ENCODE data around the gene ANTXRL.
A peak's percentile ranks its signal among the peaks of the same experiment; 100 is the strongest.
"Not testable (repeated sequence)": the region's sequence is repeated elsewhere in the genome, so short reads cannot be mapped to it uniquely, and the experiment has no call there.

The ANTXRL gene

GRCh38 chr10:46296641-46297141 is 9.9 kb downstream of the ANTXRL start:
- DNase-seq = no peak

DNA sequence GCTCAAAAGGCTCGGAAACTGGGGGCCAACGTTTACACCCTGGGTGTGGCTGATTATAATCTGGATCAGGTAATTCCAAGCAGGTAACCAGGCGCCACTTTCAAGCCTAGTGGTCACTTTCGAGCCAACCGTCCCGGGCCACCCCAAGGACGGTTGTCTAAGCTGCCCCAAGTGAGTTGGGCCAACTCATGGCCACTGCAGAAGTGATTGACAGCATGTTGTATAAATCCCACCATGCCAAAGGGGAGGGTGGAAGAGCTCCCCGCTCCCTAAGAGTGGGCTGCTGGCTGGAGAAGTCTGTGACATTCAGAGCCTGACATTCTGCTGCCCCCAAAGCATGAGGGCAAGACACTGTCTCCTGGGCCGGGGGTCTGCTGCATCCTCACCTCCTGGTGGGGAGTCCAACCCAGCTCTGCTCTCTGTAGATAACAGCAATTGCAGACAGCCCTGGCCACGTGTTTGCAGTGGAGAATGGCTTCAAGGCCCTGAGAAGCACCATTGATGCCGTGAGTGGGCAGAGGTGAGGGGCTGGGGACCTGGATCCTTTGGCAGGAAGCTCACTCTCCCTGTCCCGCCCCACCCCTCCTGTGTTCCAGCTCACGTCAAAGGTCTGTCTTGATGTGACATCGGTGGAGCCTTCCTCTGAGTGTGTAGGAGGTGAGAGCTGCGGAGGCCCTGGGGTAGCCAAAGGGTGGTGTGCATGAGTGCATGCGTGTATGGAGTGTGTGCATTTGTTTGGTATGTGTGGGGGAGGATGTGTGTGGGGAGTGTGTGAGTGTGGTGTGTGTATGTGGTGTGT is 10.8 kb downstream of the ANTXRL start:
- DNase-seq = no peak

DNA sequence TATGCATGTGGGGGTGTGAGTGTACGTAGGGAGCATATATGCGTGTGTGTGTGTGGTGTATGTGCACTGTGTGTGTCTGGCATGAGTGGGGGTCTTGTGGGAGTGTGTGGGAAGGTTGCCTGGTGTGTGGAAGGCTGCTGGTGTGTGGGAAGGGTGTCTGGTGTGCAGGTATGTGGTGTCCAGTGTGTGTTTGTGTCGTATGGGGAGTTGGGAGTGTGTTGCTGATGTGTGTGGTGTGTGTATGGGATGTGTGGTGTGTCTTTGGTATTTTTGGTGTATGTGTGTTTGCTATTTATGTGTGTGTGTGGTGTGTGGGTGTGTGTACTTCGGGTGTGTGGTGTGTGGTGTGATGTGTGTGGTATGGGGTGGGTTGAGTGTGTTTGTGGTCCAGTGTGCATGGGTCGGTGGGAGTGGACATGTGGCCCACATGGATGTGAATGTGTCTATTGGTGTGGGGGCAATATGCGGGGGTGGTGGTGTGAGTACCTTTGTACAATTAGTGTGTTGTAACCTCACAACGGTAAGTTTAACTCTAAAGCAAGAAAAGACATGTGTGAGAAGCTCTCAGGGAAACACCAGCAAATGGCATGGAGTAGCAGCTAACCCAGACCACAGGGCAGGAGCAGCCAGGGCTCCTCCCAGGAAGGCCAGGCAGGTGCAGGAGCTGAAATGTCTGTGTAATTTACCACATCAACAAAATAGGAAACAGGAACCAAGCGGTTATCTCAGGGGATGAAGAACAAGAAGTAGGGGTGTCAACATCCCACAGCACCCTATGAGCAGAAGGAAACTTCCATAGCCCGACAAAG is 11.9 kb downstream of the ANTXRL start:
- no peak for DNase-seq

GRCh38 chr10:46299286-46299535 is 12.4 kb downstream of the ANTXRL start:
- DNase-seq = no peak

GRCh38 chr10:46299536-46300369 is 13.0 kb downstream of the ANTXRL start:
- no peak for DNase-seq

GRCh38 chr10:46300370-46300711 is 13.5 kb downstream of the ANTXRL start:
- DNase-seq = not testable (repeated sequence)

DNA sequence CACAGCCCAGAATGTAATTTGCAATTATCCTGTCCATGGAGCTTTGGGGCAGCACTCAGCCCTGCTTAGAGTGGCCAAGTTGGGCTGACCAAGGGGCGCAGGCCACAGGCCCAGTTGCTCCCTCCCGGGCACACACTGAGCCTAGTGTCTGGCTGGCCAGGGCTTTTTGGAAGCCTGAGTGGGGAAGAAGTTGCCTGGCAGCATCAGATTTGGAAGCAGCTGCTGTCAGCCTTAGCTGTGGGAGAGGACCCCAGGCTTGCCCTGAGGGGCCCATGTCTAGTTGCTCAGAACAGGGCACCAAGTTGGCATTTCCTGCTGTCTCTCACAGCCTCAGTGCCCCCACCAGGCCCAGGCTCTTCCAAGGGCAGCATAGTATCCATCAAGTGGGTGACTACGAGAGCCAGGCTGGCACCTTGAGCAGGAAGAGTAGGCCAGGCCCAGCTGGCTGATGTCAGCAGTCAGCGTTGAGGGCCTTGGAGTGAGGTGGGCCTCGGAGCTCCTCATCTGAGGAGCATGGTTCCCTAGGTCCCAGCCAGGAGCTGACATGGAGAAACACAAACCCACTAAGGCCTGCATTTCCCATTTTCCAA is 14.4 kb downstream of the ANTXRL start:
- DNase-seq = no peak

GRCh38 chr10:46301721-46302479 is 15.1 kb downstream of the ANTXRL start:
- no peak for DNase-seq

DNA sequence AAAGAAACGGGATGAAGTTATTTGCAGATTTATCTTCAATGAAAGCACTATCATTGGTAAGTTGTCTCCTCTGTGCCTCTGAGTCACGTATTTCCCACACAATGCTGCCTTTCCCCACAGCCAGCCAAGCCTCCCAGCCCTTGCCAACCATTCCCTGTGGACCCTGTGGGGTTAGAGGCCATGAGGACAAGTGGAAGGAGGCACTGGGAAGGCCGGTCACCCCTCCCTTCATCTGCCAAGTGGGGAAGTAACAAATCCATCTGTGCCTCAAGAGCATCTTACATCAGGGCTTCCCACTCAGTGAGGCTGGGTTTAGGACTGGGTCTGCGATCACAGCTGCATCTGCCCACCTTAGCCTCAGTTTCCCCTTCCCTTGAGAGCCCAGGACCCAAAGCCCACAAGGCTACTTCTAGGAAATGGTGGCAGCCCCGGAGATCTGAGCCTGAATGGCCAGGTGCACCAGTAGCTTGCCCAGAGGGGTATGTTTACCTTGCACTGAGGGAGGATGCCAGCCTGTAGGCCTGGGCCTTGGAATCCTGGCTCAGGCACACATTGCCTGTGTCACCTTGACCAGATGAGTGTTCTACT is 16.1 kb downstream of the ANTXRL start:
- not testable (repeated sequence) for DNase-seq

DNA sequence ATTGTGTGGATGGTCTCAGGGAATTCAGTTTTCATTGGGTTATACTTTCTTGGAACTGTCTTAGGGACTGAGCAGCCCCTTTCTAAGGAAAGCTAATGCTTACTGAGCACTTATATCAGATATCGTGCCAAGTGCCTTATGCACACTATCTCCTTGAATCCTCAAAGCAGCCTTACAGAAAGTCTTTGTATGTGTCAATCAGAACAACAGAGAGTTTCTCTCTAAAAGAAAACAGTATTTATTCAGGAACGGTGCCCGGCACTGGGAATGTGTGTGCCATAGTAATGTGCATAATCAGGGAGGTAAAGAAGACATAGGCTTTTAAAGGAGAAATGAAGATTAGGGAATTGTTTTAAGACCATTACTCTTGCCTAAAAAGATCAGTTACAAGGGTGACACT is 17.3 kb downstream of the ANTXRL start:
- no peak for DNase-seq

DNA sequence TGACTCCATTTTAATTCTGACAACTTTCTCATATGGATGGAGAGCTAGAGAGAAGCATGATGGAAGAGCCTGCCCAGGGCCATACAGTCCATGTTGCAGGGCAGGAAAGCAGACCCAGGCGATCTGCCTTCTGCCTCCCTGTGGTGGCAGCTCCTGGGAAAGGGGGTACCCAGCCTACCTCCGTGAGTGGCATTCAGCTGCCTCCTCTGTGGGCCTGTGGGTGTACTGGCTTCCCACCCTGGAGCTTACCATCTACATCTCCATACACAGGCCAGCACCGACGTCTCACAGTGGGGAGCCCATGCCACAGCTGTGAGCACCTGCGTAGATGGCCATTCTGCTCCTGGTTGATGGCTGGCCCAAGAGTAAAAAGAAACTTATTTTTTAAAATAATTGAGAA is 17.9 kb downstream of the ANTXRL start:
- peak; percentile 53 for DNase-seq

GRCh38 chr10:46305079-46305818 is 18.5 kb downstream of the ANTXRL start:
- no peak for DNase-seq

GRCh38 chr10:46305986-46306385 is 19.2 kb downstream of the ANTXRL start:
- no peak for DNase-seq

- no peak for DNase-seq
Observed at GRCh38 chr10:46306516-46307184, 19.9 kb downstream of the ANTXRL start.

GRCh38 chr10:46307281-46308112 is 20.7 kb downstream of the ANTXRL start:
- no peak for DNase-seq

DNA sequence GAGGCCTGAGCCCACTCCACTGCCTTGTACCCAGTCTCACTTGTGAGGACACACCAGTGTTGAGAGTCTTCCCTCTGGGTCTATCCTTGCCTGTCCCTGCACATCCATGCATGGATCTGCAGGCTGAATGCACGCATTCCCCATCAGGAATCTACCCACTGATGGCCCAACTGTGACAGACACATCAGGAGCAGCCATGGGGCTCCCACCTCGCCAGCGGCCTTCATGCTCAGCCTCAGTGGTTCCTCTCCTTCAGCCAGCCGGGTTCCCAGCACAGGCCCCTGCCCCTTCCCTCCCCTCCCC is 21.3 kb downstream of the ANTXRL start:
- DNase-seq = no peak

DNA sequence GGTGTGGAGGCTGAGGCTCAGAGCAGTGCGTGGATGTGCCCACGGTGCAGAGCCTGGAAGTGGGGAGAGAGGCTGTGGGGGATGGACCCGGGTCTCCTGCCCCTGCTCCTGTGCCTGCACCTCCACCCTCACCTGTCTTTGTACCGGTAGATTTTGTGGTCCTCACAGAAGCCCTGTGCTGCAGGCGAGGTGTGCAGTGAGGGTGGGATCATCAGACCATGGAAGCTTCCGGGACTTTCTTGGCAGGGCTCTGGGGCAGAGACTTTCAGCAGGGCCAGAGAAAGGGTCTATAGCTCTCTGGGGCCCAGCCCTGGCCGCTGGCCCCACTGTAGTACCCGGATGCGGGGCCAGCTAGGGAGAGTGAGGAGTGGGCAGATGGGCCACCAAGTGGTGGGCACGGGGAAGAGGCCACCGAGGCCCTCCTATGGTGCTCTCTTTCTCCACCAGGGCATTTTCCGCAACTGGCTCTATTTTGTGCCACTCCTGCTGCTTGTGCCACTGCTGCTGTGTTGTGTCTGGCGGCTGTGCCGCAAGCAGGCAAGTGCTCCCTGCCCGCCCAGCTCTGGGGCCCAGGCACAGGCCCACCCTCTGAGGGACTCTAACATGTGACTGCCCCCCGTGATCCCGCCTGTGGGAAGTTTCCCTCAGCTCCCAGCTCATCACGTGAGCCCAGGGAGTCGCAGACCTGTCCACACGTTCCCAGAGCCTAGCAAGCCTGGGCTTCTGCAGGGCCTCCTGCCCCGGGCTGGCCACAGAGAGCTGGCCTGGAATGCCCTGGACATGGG is 22.1 kb downstream of the ANTXRL start:
- DNase-seq = no peak

DNA sequence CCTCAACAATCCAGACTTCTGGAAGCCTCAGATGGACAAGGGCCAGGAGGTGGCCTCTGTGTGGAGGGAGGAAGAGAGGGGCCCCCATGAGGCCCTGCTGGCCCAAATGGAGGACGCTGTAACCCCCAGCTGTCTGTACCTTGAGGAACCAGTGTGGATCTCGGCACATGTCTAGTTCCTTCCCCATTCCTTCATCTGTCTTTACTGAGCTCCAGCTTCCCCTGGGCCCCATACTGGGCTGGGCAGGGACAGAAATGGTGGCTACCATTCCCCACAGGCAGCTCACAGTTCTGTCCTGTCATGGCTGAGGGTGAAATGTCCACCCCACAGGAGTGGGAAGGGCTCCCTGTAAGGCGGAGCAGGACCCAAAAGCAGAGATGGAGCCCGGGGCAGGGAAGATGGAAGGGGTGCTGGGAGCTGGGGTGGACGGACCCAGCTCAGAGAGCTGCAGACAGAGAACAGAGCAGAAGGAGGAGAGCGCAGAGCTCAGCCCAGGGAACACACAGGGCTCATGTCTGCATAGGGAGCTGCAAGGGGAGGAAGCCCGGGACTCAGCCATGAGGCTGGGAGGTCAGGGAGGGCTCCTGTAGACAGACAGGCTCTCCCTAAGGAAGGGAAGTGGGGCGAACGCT is 22.8 kb downstream of the ANTXRL start:
- DNase-seq = peak; percentile 53

- DNase-seq = no peak
Observed at GRCh38 chr10:46310143-46310514, 23.3 kb downstream of the ANTXRL start.

All from activated effector memory CD4-positive, alpha-beta T cell treated with anti-CD3 and anti-CD28 coated beads, Interleukin-2, amount 50 U/mL, for 16 hours (primary cell).